GM12878 (cell line): ENCODE measurements around the gene ANKMY1. TPM values are rescaled to one million over a fixed set of nuclear protein-coding genes. Genes with fewer than 3 reads are reported as not detected.

ENCODE experiments used
- ATAC-seq: fragments of 200-7000 bp; cut with Tn5 transposase; 3 replicates; pipeline ENCODE4 v1.9.1; 2020; ENCODE audit warnings: mild to moderate bottlenecking, moderate library complexity
- BruUV-seq: library from RNA; stranded (reverse); fragments of 400-500 nt; replicated peaks from 2 replicates; lab custom pipeline; 2021; lab: Mats Ljungman, UMichigan
- CTCF ChIA-PET: fragments of 300-600 bp; sonication (Branson Sonifier 250); formaldehyde crosslinking; extraction: SDS; loops from one replicate; lab custom pipeline; 2021; ENCODE audit warnings: inconsistent platforms; lab: Yijun Ruan, JAX
- POLR2A ChIA-PET: fragments of 350-600 bp; formaldehyde crosslinking; extraction: SDS; loops from one replicate; lab custom pipeline; 2021; ENCODE audit warnings: inconsistent platforms; lab: Charles Lee
- RAD21 ChIA-PET: fragments of 300-600 bp; sonication (Branson Sonifier 250); formaldehyde crosslinking; loops from one replicate; lab custom pipeline; 2023; ENCODE audit warnings: antibody characterized with exemption; ENCODE audit not compliant: unreplicated experiment; lab: Charles Lee
- SMC1A ChIA-PET: fragments of 300-600 bp; sonication (Branson Sonifier 250); formaldehyde crosslinking; loops from one replicate; lab custom pipeline; 2023; ENCODE audit not compliant: unreplicated experiment, uncharacterized antibody; lab: Charles Lee
- DNase-seq: peaks from one replicate; pipeline ENCODE4 v3.0.0-alpha.2; 2011; ENCODE audit warnings: low read depth, low spot score
- FAIRE-seq: peaks from 3 replicates; lab custom pipeline; 2011; peaks lifted over from hg19 to GRCh38; lab: Jason Lieb, UNC
- H2AFZ ChIP-seq: 2 replicates; pipeline ENCODE4 v1.6.0; 2011; ENCODE audit warnings: low read depth, low read length, control low read depth; ENCODE audit not compliant: control insufficient read depth
- H3K27ac ChIP-seq: 2 replicates; pipeline ENCODE4 v1.5.1; 2011; ENCODE audit warnings: control low read depth; ENCODE audit not compliant: control insufficient read depth, insufficient read depth
- H3K27me3 ChIP-seq, 2 experiments: replicated peaks in 1 of 2; 2 replicates each; pipeline versions ENCODE4 v1.6.0 to v1.6.1; 2011; ENCODE audit warnings: low read length in 1 of 2; ENCODE audit not compliant: control insufficient read depth in 2 of 2, insufficient read depth in 2 of 2
- H3K36me3 ChIP-seq, 2 experiments: 2 replicates each; pipeline ENCODE4 v1.5.1; 2011; ENCODE audit warnings: low read length in 1 of 2; ENCODE audit not compliant: control insufficient read depth in 2 of 2, insufficient read depth in 2 of 2
- H3K4me1 ChIP-seq: 2 replicates; pipeline ENCODE4 v1.6.1; 2011; ENCODE audit warnings: mild to moderate bottlenecking, low read length, moderate library complexity, mixed read lengths; ENCODE audit not compliant: control insufficient read depth, insufficient read depth
- H3K4me2 ChIP-seq: 2 replicates; pipeline ENCODE4 v1.6.0; 2011; ENCODE audit warnings: control low read depth; ENCODE audit not compliant: control insufficient read depth, insufficient read depth
- H3K4me3 ChIP-seq: fragments of 200-600 bp; sonication (generic); 2 replicates; pipeline ENCODE4 v1.5.1; 2016
- H3K79me2 ChIP-seq: 2 replicates; pipeline ENCODE4 v1.6.0; 2011; ENCODE audit warnings: low read length; ENCODE audit not compliant: control insufficient read depth, insufficient read depth
- H3K9ac ChIP-seq: 2 replicates; pipeline ENCODE4 v1.8.0; 2011; ENCODE audit warnings: low read length, control low read depth, mixed read lengths; ENCODE audit not compliant: control insufficient read depth, insufficient read depth
- H3K9me3 ChIP-seq: replicated peaks from 3 replicates; pipeline ENCODE4 v1.5.1; 2011; ENCODE audit warnings: mild to moderate bottlenecking, low read length; ENCODE audit not compliant: control insufficient read depth, insufficient read depth
- H4K20me1 ChIP-seq: 2 replicates; pipeline ENCODE4 v1.6.0; 2011; ENCODE audit not compliant: control insufficient read depth, insufficient read depth
- BCL3 ChIP-seq: IDR thresholded peaks from 2 replicates; pipeline ENCODE4 v1.6.1; 2011; ENCODE audit warnings: borderline replicate concordance, low read depth, mild to moderate bottlenecking, moderate library complexity, low read length; ENCODE audit not compliant: insufficient read depth, poor library complexity, severe bottlenecking
- DPF2 ChIP-seq: fragments of 450-650 bp; IDR thresholded peaks from 2 replicates; pipeline ENCODE4 v1.6.1; 2017; ENCODE audit warnings: mild to moderate bottlenecking
- E2F8 ChIP-seq: fragments of 450-650 bp; IDR thresholded peaks from 2 replicates; pipeline ENCODE4 v1.6.1; 2018; ENCODE audit warnings: mild to moderate bottlenecking, low read depth, moderate library complexity; ENCODE audit not compliant: partially characterized antibody
- ESRRA ChIP-seq: IDR thresholded peaks from 2 replicates; pipeline ENCODE4 v1.6.1; 2012; ENCODE audit warnings: mild to moderate bottlenecking, low read length, improper control_type of control experiment
- IKZF1 ChIP-seq: fragments of 450-650 bp; conservative IDR thresholded peaks from 2 replicates; pipeline ENCODE4 v1.6.1; 2017; ENCODE audit warnings: antibody characterized with exemption, mild to moderate bottlenecking
- NFXL1 ChIP-seq: fragments of 450-650 bp; IDR thresholded peaks from 2 replicates; pipeline ENCODE4 v1.6.1; 2017; ENCODE audit warnings: antibody characterized with exemption, mild to moderate bottlenecking, borderline replicate concordance
- NFYA ChIP-seq: IDR thresholded peaks from 2 replicates; pipeline ENCODE4 v1.6.1; 2011; ENCODE audit warnings: low read depth, mild to moderate bottlenecking, low read length, improper control_type of control experiment, borderline replicate concordance
- PBX3 ChIP-seq: IDR thresholded peaks from 2 replicates; pipeline ENCODE4 v1.6.1; 2011; ENCODE audit warnings: mild to moderate bottlenecking, low read depth, low read length, moderate library complexity; ENCODE audit not compliant: insufficient replicate concordance
- PML ChIP-seq: IDR thresholded peaks from 2 replicates; pipeline ENCODE4 v1.6.1; 2012; ENCODE audit warnings: low read length, inconsistent platforms
- RCOR1 ChIP-seq: conservative IDR thresholded peaks from 2 replicates; pipeline ENCODE4 v1.6.1; 2012; ENCODE audit warnings: low read depth, low read length, improper control_type of control experiment
- RELA ChIP-seq: fragments of 450-650 bp; IDR thresholded peaks from 2 replicates; pipeline ENCODE4 v1.8.0; 2014; ENCODE audit warnings: borderline replicate concordance; ENCODE audit not compliant: partially characterized antibody
- SP1 ChIP-seq: IDR thresholded peaks from one replicate; pipeline ENCODE4 v1.6.1; 2011; ENCODE audit warnings: low read depth, low read length
- SPI1 ChIP-seq: IDR thresholded peaks from 2 replicates; pipeline ENCODE4 v1.6.1; 2011; ENCODE audit warnings: low read depth, mild to moderate bottlenecking, low read length, moderate library complexity, borderline replicate concordance; ENCODE audit not compliant: insufficient read depth
- SRF ChIP-seq, 2 experiments: IDR thresholded peaks; 2 replicates each; pipeline ENCODE4 v1.6.1; 2011; ENCODE audit warnings: low read depth in 2 of 2, low read length in 2 of 2, mild to moderate bottlenecking in 1 of 2, moderate library complexity in 1 of 2
- TARDBP ChIP-seq: IDR thresholded peaks from 2 replicates; pipeline ENCODE4 v1.6.1; 2016; ENCODE audit warnings: borderline replicate concordance
- TCF7 ChIP-seq: IDR thresholded peaks from 2 replicates; pipeline ENCODE4 v1.6.1; 2014; ENCODE audit warnings: antibody characterized with exemption, borderline replicate concordance
- ZNF274 ChIP-seq: IDR thresholded peaks from one replicate; pipeline ENCODE4 v1.8.0; 2011; ENCODE audit not compliant: insufficient read length, insufficient read depth
- ZNF384 ChIP-seq: IDR thresholded peaks from 2 replicates; pipeline ENCODE4 v1.6.1; 2012; ENCODE audit warnings: low read depth, mild to moderate bottlenecking, low read length, improper control_type of control experiment, borderline replicate concordance
- WGBS: methylation state at CpG from one replicate; pipeline ENCODE4 v1.1.6; 2016; ENCODE audit warnings: low lambda C conversion rate; ENCODE audit not compliant: insufficient replicate concordance, insufficient coverage; ENCODE audit errors: missing lambda C conversion rate; 5-methylcytosine and 5-hydroxymethylcytosine counted together
- in situ Hi-C: fragments of 300-500 bp; cut with MboI; formaldehyde crosslinking; loops from 9 replicates; pipeline ENCODE4 v1.14.3; 2018; ENCODE audit warnings: mixed read lengths
- intact Hi-C: fragments of 100-400 bp; cut with micrococcal nuclease; formaldehyde crosslinking; loops from one replicate; pipeline ENCODE4 v1.14.2; 2022; ENCODE audit not compliant: unreplicated experiment
- polyA plus RNA-seq, 11 experiments: library from polyadenylated mRNA; depleted of rRNA in 4 of 11; unstranded in 6 of 11; stranded (reverse) in 5 of 11; fragments of >200 nt; fragmentation: Nextera tagmentation in 4 of 11; fragmentation: Illumina TruSeq in 1 of 11; extraction: Ambion mirVana in 4 of 11; extraction: Trizol in 1 of 11; gene quantifications; 1 replicate in 1 of 11; 2 replicates in 10 of 11; pipeline versions ENCODE4 v1.2.1 to v1.2.3, GENCODE V29; 2011 to 2016; ENCODE audit warnings: inconsistent platforms in 2 of 11, missing spikeins in 2 of 11, low read depth in 1 of 11
- total RNA-seq, 4 experiments: library from RNA; depleted of rRNA in 3 of 4; stranded (reverse); fragments of >200 nt in 3 of 4; fragmentation: Illumina TruSeq in 1 of 4; extraction: Trizol in 1 of 4; gene quantifications; 2 replicates each; pipeline versions ENCODE4 v1.2.1 to v1.2.3, GENCODE V29; 2013 to 2021

The ANKMY1 gene
- total and polyA plus RNA-seq, 10 of the 15 experiments (the other 5 are each of a cell fraction or from before 2014, with no cell fraction given): 1.1 to 15.3 (median 11.1) TPM

- ATAC-seq: no peak
- DNase-seq: no peak
- CTCF ChIA-PET: no interaction called here
Measured at GRCh38 chr2:240462707-240463273, 95.0 kb downstream of the ANKMY1 start.

More at GRCh38 chr2:240462707-240463273, 95.0 kb downstream of the ANKMY1 start:
- in situ Hi-C loops: no loop called here
- Histone ChIP-seq H3K9ac (no peak overlapping the region), H3K27me3 (no peaks in the 10 kb centered on the region), H2AFZ (no peak overlapping the region), H3K36me3 (no peaks in the 10 kb centered on the region), H3K9me3 (no peaks in the 10 kb centered on the region), H3K27ac (no peak overlapping the region), H3K79me2 (no peaks in the 10 kb centered on the region), H4K20me1 (no peaks in the 10 kb centered on the region)
- POLR2A ChIA-PET: no interaction called here
- no peak for FAIRE-seq
- intact Hi-C loops: no loop called here
- TF ChIP-seq TCF7 (no peak), NFXL1 (no peak), BCL3 (no peak), IKZF1 (no peak), SPI1 (no peak), DPF2 (no peak), RELA (no peak), SP1 (no peak), ZNF384 (no peak), SRF (IDR thresholded peaks at IDR 0.05; ENCODE audit: low read depth in 2 of 2, low read length in 2 of 2) (no peak), ZNF274 (no peak), ESRRA (no peak), E2F8 (no peak), PBX3 (no peak), TARDBP (no peak), PML (no peak), NFYA (no peak), RCOR1 (no peak)
- TF ChIP-seq, all 136 proteins: peak for 0
- 33% methylated on average over 14 of the region's 16 CpGs for WGBS
- RAD21 ChIA-PET: no interaction called here
- H3K4me1 ChIP-seq: no peaks in the 10 kb centered on the region
- H3K4me2 ChIP-seq: no peak overlapping the region
- SMC1A ChIA-PET: no interaction called here
- no TSS peak for BruUV-seq
- H3K4me3 ChIP-seq: no peak overlapping the region
